ENCODE measurements around the gene NPEPL1.

GRCh38 chr20:58762120-58762519, 69.5 kb downstream of the NPEPL1 start:
- TF ChIP-seq, protein P1, sequence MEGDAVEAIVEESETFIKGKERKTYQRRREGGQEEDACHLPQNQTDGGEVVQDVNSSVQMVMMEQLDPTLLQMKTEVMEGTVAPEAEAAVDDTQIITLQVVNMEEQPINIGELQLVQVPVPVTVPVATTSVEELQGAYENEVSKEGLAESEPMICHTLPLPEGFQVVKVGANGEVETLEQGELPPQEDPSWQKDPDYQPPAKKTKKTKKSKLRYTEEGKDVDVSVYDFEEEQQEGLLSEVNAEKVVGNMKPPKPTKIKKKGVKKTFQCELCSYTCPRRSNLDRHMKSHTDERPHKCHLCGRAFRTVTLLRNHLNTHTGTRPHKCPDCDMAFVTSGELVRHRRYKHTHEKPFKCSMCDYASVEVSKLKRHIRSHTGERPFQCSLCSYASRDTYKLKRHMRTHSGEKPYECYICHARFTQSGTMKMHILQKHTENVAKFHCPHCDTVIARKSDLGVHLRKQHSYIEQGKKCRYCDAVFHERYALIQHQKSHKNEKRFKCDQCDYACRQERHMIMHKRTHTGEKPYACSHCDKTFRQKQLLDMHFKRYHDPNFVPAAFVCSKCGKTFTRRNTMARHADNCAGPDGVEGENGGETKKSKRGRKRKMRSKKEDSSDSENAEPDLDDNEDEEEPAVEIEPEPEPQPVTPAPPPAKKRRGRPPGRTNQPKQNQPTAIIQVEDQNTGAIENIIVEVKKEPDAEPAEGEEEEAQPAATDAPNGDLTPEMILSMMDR (optimal IDR thresholded peaks at IDR 0.05 in 1 of 3, IDR thresholded peaks at IDR 0.05 in 1 of 3, conservative IDR thresholded peaks at IDR 0.05 in 1 of 3; ENCODE audit: extremely low read depth in 1 of 3, insufficient read depth in 2 of 3, low read length in 3 of 3): no peak
- no peak for TF ChIP-seq EZH2 (IDR thresholded peaks at IDR 0.05; ENCODE audit: low read length)
